ENCODE data around the gene CEACAM8.
"Not testable (repeated sequence)": the region's sequence is repeated elsewhere in the genome, so short reads cannot be mapped to it uniquely, and the experiment has no call there.

The CEACAM8 gene

DNA sequence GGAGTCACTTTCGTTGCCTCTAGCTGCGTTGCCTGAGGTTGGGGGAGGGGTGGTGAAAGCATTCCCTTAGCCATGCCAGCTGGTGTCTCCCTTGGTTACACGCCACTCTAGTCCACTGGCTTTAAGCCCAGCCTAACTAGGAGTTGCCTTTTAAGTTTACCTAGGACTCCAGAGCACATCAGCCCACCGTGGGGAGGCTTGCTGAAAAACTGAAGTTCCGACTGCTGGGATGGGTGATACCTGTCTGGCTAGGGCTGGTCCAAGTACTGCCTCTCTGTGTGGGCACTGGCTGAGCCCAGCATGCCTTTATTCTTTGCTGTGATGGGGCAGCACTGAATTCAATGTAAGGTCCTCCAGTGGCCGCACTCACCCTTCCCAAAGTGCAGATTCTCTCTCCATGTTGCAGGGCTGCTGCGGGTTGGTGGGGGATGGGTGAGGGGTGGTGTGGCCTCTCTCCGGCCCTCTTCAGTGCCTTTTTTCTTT lies 54.6 kb downstream of the CEACAM8 start:
- no peak for DNase-seq

DNA sequence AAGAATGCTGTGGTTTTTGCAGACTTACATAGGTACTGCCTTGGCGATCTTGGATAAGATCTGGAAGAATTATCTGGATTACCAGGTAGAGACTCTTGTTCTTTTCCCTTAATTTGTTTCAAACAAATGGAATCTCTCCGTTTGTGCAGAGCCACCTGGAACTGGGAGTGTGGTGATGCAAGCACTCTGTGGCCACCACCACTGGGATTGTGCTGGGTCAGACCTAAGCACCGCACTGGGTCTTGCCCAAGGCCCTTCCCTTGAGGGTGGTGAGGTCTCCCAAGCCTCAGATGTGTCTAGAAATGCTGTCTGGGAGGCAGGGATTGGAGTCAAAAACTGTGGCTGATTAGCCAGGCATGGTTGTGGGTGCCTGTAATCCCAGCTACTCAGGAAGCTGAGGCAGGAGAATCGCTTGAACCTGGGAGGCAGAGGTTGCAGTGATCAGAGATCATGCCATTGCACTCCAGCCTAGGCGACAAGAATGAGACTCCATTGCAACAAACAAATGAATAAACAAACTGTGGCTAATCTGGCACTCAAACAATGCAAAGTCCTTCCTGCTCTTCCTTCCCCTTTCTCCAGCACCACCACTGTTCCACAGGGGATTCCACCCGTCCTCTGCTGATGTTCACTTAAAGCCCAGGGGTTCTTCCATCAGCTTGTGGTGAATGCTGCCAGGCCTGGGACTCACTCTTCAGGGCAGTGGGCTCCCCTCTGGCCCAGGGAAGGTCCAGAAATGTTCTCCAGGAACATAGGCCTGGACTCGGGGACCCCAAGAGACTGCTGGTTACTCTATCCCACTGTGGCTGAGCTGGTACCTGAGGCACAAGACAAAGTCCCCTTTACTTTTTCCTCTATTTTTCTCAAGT lies 55.6 kb downstream of the CEACAM8 start:
- DNase-seq = no peak

DNA sequence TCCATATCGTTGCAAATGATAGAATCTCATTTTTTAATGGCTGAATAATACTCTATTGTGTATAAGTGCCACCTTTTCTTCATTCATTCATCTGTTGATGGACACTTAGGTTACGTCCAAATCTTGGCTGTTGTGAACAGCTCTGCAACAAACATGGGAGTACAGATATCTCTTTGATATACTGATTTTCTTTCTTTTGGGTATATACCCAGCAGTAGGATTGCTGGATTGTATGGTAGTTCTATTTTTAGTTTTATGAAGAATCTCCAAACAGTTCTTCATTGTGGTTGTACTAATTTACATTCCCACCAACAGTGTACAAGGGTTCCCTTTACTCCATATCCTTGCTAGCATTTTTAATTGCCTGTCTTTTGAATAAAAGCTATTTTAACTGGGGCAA lies 59.4 kb downstream of the CEACAM8 start:
- not testable (repeated sequence) for DNase-seq

DNA sequence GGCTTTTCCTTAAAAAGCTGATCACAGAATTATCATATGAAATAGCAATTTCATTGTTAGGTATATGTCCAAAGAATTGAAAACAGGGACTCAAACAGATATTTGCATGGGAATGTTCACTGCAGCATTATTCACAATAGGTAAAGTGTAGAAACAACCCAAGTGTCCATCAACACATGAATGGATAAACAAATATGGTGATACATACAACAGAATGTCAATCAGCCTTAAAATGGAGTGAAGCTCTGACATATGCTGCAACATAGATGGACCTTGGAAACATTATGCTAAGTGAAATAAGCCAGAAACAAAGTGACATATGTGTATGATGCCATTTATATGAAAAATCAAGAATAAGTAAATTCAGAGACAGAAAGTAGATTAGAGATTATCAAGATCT lies 60.3 kb downstream of the CEACAM8 start:
- no peak for DNase-seq

DNA sequence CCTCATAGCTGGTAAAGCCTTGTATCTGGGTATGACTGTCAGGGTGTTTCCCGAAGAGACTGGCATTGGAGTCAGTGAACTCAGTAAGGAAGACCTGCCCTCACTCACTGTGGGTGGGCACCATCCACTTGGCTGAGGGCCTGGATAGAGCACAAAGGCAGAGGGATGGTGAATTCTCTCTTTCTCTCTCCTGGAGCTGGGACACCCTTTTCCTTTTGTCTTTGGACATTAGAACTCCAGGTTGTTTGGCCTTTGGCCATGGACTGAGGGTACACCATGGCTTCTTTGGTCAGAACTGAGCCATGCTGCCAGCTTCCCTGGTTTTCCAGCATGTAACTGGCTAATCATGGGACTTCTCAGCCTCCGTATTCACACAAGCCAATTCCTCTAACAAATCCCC lies 61.8 kb downstream of the CEACAM8 start:
- no peak for DNase-seq

DNA sequence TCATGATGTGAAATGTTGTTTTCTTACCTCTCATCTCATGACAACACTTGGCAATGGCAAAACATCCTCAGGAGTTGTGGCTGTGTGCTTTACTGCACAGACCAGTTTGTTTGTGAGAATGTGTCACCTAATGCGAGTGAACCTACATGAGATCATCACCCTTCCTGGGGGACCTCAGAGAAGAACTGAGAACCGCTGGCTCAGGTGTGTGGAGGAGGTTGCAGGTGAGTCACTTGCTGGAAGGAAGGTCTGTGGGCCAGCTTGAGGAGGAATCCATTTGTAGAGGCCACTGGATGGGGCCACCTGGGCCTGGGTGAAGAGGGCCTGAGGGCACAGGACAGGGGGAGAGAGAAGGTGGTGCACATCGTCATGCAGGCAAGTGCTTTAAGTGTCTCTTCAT lies 63.4 kb downstream of the CEACAM8 start:
- DNase-seq = no peak

Measured in hippocampal formation (tissue), 2 donors.